H1 (cell line): ENCODE data around the gene C1orf50. TPM values are rescaled to one million over a fixed set of nuclear protein-coding genes. Genes with fewer than 3 reads are reported as not detected.

Source experiments
- CTCF ChIA-PET: fragments of 300-600 bp; sonication (Branson Sonifier 250); formaldehyde crosslinking; loops from one replicate; lab custom pipeline; 2021; ENCODE audit not compliant: partially characterized antibody; lab: Charles Lee
- POLR2A ChIA-PET: fragments of 300-600 bp; sonication (Branson Sonifier 250); formaldehyde crosslinking; loops from one replicate; lab custom pipeline; 2021; ENCODE audit warnings: inconsistent platforms; ENCODE audit not compliant: partially characterized antibody; lab: Charles Lee
- DNase-seq, 2 experiments: peaks; one replicate each; pipeline versions ENCODE4 v3.0.0 to v3.0.0-alpha.2; 2010 to 2022; ENCODE audit warnings: low spot score in 2 of 2, low read depth in 1 of 2, mixed read lengths in 1 of 2
- FAIRE-seq: peaks from 2 replicates; lab custom pipeline; 2011; peaks lifted over from hg19 to GRCh38; lab: Jason Lieb, UNC
- H2AFZ ChIP-seq: 2 replicates; pipeline ENCODE4 v1.8.1; 2012; ENCODE audit warnings: low read length, inconsistent platforms
- H2AK5ac ChIP-seq: 2 replicates; pipeline ENCODE4 v1.6.1; 2013; ENCODE audit warnings: low read depth, low read length
- H2BK120ac ChIP-seq: replicated peaks from 2 replicates; pipeline ENCODE3; 2013; ENCODE audit warnings: low read depth, low read length, inconsistent platforms
- H2BK12ac ChIP-seq: 2 replicates; pipeline ENCODE4 v1.6.1; 2013; ENCODE audit warnings: low read depth, low read length
- H2BK15ac ChIP-seq: 2 replicates; pipeline ENCODE4 v1.6.1; 2013; ENCODE audit warnings: low read length
- H2BK20ac ChIP-seq: 2 replicates; pipeline ENCODE4 v1.6.1; 2013; ENCODE audit warnings: low read length
- H2BK5ac ChIP-seq: 2 replicates; pipeline ENCODE4 v1.6.1; 2013; ENCODE audit warnings: low read depth, low read length
- H3K14ac ChIP-seq: 2 replicates; pipeline ENCODE4 v1.6.1; 2013; ENCODE audit warnings: inconsistent platforms; ENCODE audit not compliant: insufficient read length
- H3K18ac ChIP-seq: 2 replicates; pipeline ENCODE4 v1.6.1; 2013; ENCODE audit warnings: low read length; ENCODE audit errors: extremely low read depth
- H3K23ac ChIP-seq: 2 replicates; pipeline ENCODE4 v1.6.1; 2013; ENCODE audit warnings: inconsistent platforms; ENCODE audit not compliant: insufficient read length
- H3K23me2 ChIP-seq: 2 replicates; pipeline ENCODE4 v1.6.1; 2013; ENCODE audit warnings: low read depth, low read length
- H3K27ac ChIP-seq: 2 replicates; pipeline ENCODE4 v1.6.1; 2011; ENCODE audit warnings: low read depth, low read length, inconsistent platforms
- H3K27me3 ChIP-seq, 4 experiments: replicated peaks in 1 of 4; 1 replicate in 1 of 4; 2 replicates in 3 of 4; pipeline versions ENCODE4 v1.6.1 to v1.8.1; 2011 to 2013; ENCODE audit warnings: low read length in 3 of 4, mild to moderate bottlenecking in 3 of 4, inconsistent platforms in 2 of 4, mixed read lengths in 2 of 4, moderate library complexity in 1 of 4; ENCODE audit not compliant: control insufficient read depth in 3 of 4, insufficient read depth in 3 of 4; ENCODE audit errors: extremely low read depth in 1 of 4
- H3K36me3 ChIP-seq, 4 experiments: 2 replicates each; pipeline versions ENCODE4 v1.6.1 to v1.8.1; 2011 to 2013; ENCODE audit warnings: mild to moderate bottlenecking in 4 of 4, low read length in 3 of 4, moderate library complexity in 2 of 4, control low read depth in 1 of 4, inconsistent platforms in 1 of 4; ENCODE audit not compliant: insufficient read depth in 4 of 4, control insufficient read depth in 2 of 4
- H3K4ac ChIP-seq: replicated peaks from 2 replicates; pipeline ENCODE3; 2013; ENCODE audit warnings: low read length, low read depth, mixed read lengths, inconsistent platforms; ENCODE audit not compliant: insufficient read length
- H3K4me1 ChIP-seq, 4 experiments: replicated peaks in 1 of 4; 1 replicate in 1 of 4; 2 replicates in 3 of 4; pipeline versions ENCODE4 v1.6.1 to v1.8.1; 2011 to 2013; ENCODE audit warnings: low read length in 3 of 4, inconsistent platforms in 2 of 4, mixed read lengths in 1 of 4; ENCODE audit not compliant: insufficient read depth in 4 of 4, control insufficient read depth in 3 of 4
- H3K4me2 ChIP-seq, 2 experiments: 2 replicates each; pipeline versions ENCODE4 v1.6.1 to v1.8.1; 2011 to 2013; ENCODE audit warnings: low read depth in 2 of 2, low read length in 2 of 2, control low read depth in 1 of 2, inconsistent platforms in 1 of 2, mild to moderate bottlenecking in 1 of 2; ENCODE audit not compliant: insufficient read depth in 1 of 2
- H3K4me3 ChIP-seq, 4 experiments: fragments of 200-600, 300-600 bp in 1 of 4; sonication (generic), shearing (Covaris generic), sonication (Bioruptor Twin) in 1 of 4; 2 replicates each; pipeline versions ENCODE4 v1.5.1 to v1.8.1; 2011 to 2016; ENCODE audit warnings: low read length in 4 of 4, low read depth in 3 of 4, control low read depth in 2 of 4, inconsistent platforms in 2 of 4, mild to moderate bottlenecking in 2 of 4, mixed read lengths in 1 of 4, moderate library complexity in 1 of 4; ENCODE audit not compliant: insufficient read depth in 2 of 4; ENCODE audit errors: extremely low read depth in 1 of 4
- H3K56ac ChIP-seq: replicated peaks from 2 replicates; pipeline ENCODE3; 2013; ENCODE audit warnings: low read depth, mild to moderate bottlenecking, mixed read lengths, low read length, inconsistent platforms; ENCODE audit not compliant: insufficient read length
- H3K79me1 ChIP-seq: 2 replicates; pipeline ENCODE4 v1.6.1; 2013; ENCODE audit warnings: low read depth, low read length, control low read depth
- H3K79me2 ChIP-seq, 2 experiments: 2 replicates each; pipeline versions ENCODE4 v1.6.1 to v1.8.1; 2012 to 2013; ENCODE audit warnings: low read length in 2 of 2, mild to moderate bottlenecking in 2 of 2, inconsistent platforms in 1 of 2; ENCODE audit not compliant: insufficient read depth in 2 of 2, control insufficient read depth in 1 of 2
- H3K9ac ChIP-seq, 4 experiments: replicated peaks in 1 of 4; 1 replicate in 1 of 4; 2 replicates in 3 of 4; pipeline versions ENCODE4 v1.6.1 to v1.8.1; 2011 to 2013; ENCODE audit warnings: low read depth in 3 of 4, low read length in 3 of 4, control low read depth in 2 of 4, mild to moderate bottlenecking in 2 of 4, moderate library complexity in 2 of 4, inconsistent platforms in 1 of 4; ENCODE audit errors: extremely low read depth in 1 of 4
- H3K9me3 ChIP-seq, 2 experiments: 2 replicates each; pipeline versions ENCODE4 v1.6.1 to v1.8.1; 2012 to 2013; ENCODE audit warnings: mild to moderate bottlenecking in 2 of 2, moderate library complexity in 2 of 2, control low read depth in 1 of 2, inconsistent platforms in 1 of 2, low read depth in 1 of 2, low read length in 1 of 2, mixed read lengths in 1 of 2; ENCODE audit not compliant: insufficient read depth in 2 of 2
- H4K20me1 ChIP-seq, 2 experiments: replicated peaks in 1 of 2; 2 replicates each; pipeline versions ENCODE3 to v1.8.1; 2011 to 2013; ENCODE audit warnings: inconsistent platforms in 2 of 2, low read length in 2 of 2, mild to moderate bottlenecking in 1 of 2; ENCODE audit not compliant: insufficient read depth in 2 of 2, control insufficient read depth in 1 of 2
- H4K5ac ChIP-seq: 2 replicates; pipeline ENCODE4 v1.6.1; 2013; ENCODE audit warnings: low read length, low read depth, mixed read lengths, inconsistent platforms; ENCODE audit not compliant: insufficient read length
- H4K8ac ChIP-seq: 2 replicates; pipeline ENCODE4 v1.8.0; 2013; ENCODE audit warnings: mild to moderate bottlenecking, moderate library complexity, low read length, inconsistent platforms; ENCODE audit not compliant: insufficient read depth; ENCODE audit errors: extremely low read depth
- H4K91ac ChIP-seq: replicated peaks from 2 replicates; pipeline ENCODE3; 2013; ENCODE audit warnings: low read length, mixed read lengths, inconsistent platforms; ENCODE audit not compliant: insufficient read length
- CHD1 ChIP-seq: IDR thresholded peaks from 2 replicates; pipeline ENCODE4 v1.6.1; 2012; ENCODE audit warnings: low read depth, low read length, improper control_type of control experiment
- CREB1 ChIP-seq: IDR thresholded peaks from 2 replicates; pipeline ENCODE4 v1.6.1; 2012; ENCODE audit warnings: inconsistent platforms
- GTF2F1 ChIP-seq: IDR thresholded peaks from 2 replicates; pipeline ENCODE4 v1.6.1; 2012; ENCODE audit warnings: low read depth, low read length, improper control_type of control experiment, borderline replicate concordance
- SIN3A ChIP-seq, 2 experiments: IDR thresholded peaks in 1 of 2; conservative IDR thresholded peaks in 1 of 2; 2 replicates each; pipeline ENCODE4 v1.6.1; 2011 to 2012; ENCODE audit warnings: low read length in 2 of 2, improper control_type of control experiment in 1 of 2, low read depth in 1 of 2, mild to moderate bottlenecking in 1 of 2
- SP4 ChIP-seq: IDR thresholded peaks from 2 replicates; pipeline ENCODE4 v1.6.1; 2012; ENCODE audit warnings: low read length, inconsistent platforms
- SUZ12 ChIP-seq: fragments of 200-600 bp; sonication (generic); IDR thresholded peaks from 2 replicates; pipeline ENCODE4 v1.6.1; 2012; ENCODE audit warnings: mild to moderate bottlenecking, inconsistent platforms, low read length, moderate library complexity, mixed read lengths
- TBP ChIP-seq: IDR thresholded peaks from 2 replicates; pipeline ENCODE4 v1.6.1; 2011; ENCODE audit warnings: low read depth, low read length, improper control_type of control experiment
- YY1 ChIP-seq: IDR thresholded peaks from 2 replicates; pipeline ENCODE4 v1.6.1; 2011; ENCODE audit warnings: low read depth, mild to moderate bottlenecking, low read length
- WGBS, 2 experiments: shearing (Covaris generic) in 1 of 2; methylation state at CpG; one replicate each; pipeline versions ENCODE4 v1.1.6 to v1.1.7; 2013 to 2015; ENCODE audit warnings: low lambda C conversion rate in 2 of 2, mixed read lengths in 2 of 2, inconsistent platforms in 1 of 2, low coverage in 1 of 2, missing lambda C conversion rate in 1 of 2; ENCODE audit not compliant: insufficient replicate concordance in 2 of 2, insufficient coverage in 1 of 2, insufficient read length in 1 of 2; ENCODE audit errors: extremely low coverage in 1 of 2, missing lambda C conversion rate in 1 of 2; 5-methylcytosine and 5-hydroxymethylcytosine counted together
- polyA plus RNA-seq, 7 experiments: library from polyadenylated mRNA; depleted of rRNA in 3 of 7; stranded (reverse) in 5 of 7; unstranded in 2 of 7; fragments of >200 nt in 5 of 7; fragments of 200-250 nt in 2 of 7; gene quantifications; 1 replicate in 5 of 7; 2 replicates in 1 of 7; 4 replicates in 1 of 7; pipeline versions ENCODE4 v1.2.1 to v1.2.3, GENCODE V29; 2011 to 2013; ENCODE audit warnings: missing spikeins in 2 of 7, mixed read lengths in 2 of 7
- total RNA-seq: library from RNA; stranded (reverse); fragmentation: NEBNext Ultra II Directional; extraction: Animal tissue kit (Norgen Biotek cat#: 25700); gene quantifications from 2 replicates; pipeline ENCODE4 v1.2.1, GENCODE V29; 2021
- TF ChIP-seq, protein P1 (sequence below): IDR thresholded peaks from 2 replicates; pipeline ENCODE4 v1.6.1; 2012; ENCODE audit warnings: inconsistent platforms

The C1orf50 gene
- total and polyA plus RNA-seq, 2 of the 8 experiments (the other 6 are each of a cell fraction or from before 2014, with no cell fraction given) = 3.2 to 7.1 TPM

DNA sequence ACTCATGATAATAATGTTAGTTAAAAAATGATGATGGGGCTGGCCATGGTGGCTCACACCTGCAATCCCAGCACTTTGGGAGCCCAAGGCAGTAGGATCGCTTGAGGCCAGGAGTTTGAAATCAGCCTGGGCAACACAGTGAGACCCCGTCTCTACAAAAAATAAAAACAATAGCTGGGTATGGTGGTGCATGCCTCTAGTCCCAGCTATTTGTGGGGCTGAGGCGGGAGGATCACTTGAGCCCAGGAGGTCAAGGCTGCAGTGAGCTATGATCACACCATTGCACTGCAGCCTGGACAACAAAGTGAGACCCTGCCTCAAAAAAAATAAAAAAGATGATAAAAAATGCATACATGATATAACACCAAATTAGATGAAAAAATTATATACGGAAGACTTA lies 5.5 kb upstream of the C1orf50 start:
- Histone ChIP-seq H3K4me2 (no peak overlapping the region), H3K4me1 (no peaks in the 10 kb centered on the region; a peak in 2 of 7 replicates), H3K27ac (no peak overlapping the region), H3K23ac (no peak overlapping the region)
- no peak for DNase-seq
- TF ChIP-seq SP4 (no peak), CREB1 (no peak), GTF2F1 (no peak), TBP (no peak), CHD1 (no peak), SUZ12 (no peak), YY1 (no peak), SIN3A (conservative IDR thresholded peaks at IDR 0.05 in 1 of 2, IDR thresholded peaks at IDR 0.05 in 1 of 2; ENCODE audit: low read depth in 1 of 2, low read length in 2 of 2) (no peak)
- TF ChIP-seq, protein P1, sequence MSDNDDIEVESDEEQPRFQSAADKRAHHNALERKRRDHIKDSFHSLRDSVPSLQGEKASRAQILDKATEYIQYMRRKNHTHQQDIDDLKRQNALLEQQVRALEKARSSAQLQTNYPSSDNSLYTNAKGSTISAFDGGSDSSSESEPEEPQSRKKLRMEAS = no peak
- TF ChIP-seq, all 59 proteins: peak for 0
- Histone ChIP-seq H3K36me3 (peaks cover 0 to 21% (median 15%) of the 10 kb centered on the region in 4 experiments; a peak in 6 of 8 replicates), H2BK5ac (no peak overlapping the region), H2BK120ac (no peak overlapping the region), H3K56ac (no peak overlapping the region), H3K4me3 (no peak overlapping the region), H4K8ac (no peak overlapping the region), H4K20me1 (peaks cover 0 to 2% of the 10 kb centered on the region in 2 experiments), H2BK15ac (no peak overlapping the region), H3K27me3 (no peaks in the 10 kb centered on the region), H4K91ac (no peak overlapping the region), H3K9ac (no peak overlapping the region), H3K4ac (no peak overlapping the region), H3K9me3 (no peaks in the 10 kb centered on the region), H2AK5ac (no peak overlapping the region), H3K14ac (no peak overlapping the region), H3K79me1 (no peaks in the 10 kb centered on the region), H3K23me2 (peaks cover 5% of the 10 kb centered on the region), H2BK12ac (no peak overlapping the region), H3K79me2 (peaks cover 4 to 15% of the 10 kb centered on the region in 2 experiments; a peak in 3 of 4 replicates), H4K5ac (no peak overlapping the region), H2BK20ac (no peak overlapping the region), H2AFZ (no peak overlapping the region), H3K18ac (no peak overlapping the region)
- no peak for FAIRE-seq
- ChIA-PET CTCF (interaction anchor here (1.4 to 1.9 kb wide), 3 partner anchors 10 to 313 kb away, joined by 3 to 7 read pairs (median 3); no protein-coding TSS in a partner anchor), POLR2A (no interaction called here)
- 90% methylated on average over 4 of the region's 4 CpGs; no CpG with 5 or more reads in 1 of the 2 experiments for whole genome bisulfite sequencing, 2 experiments
